ENCODE results near the gene POLE4. TPM values are rescaled to one million over a fixed set of nuclear protein-coding genes. Genes with fewer than 3 reads are reported as not detected.
A peak's percentile ranks its signal among the peaks of the same experiment; 100 is the strongest.

The POLE4 gene, protein sequence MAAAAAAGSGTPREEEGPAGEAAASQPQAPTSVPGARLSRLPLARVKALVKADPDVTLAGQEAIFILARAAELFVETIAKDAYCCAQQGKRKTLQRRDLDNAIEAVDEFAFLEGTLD
- 50.7 and 61.7 TPM in 2 replicates for total RNA-seq (2014; rRNA removed; shearing (Covaris generic))

DNA sequence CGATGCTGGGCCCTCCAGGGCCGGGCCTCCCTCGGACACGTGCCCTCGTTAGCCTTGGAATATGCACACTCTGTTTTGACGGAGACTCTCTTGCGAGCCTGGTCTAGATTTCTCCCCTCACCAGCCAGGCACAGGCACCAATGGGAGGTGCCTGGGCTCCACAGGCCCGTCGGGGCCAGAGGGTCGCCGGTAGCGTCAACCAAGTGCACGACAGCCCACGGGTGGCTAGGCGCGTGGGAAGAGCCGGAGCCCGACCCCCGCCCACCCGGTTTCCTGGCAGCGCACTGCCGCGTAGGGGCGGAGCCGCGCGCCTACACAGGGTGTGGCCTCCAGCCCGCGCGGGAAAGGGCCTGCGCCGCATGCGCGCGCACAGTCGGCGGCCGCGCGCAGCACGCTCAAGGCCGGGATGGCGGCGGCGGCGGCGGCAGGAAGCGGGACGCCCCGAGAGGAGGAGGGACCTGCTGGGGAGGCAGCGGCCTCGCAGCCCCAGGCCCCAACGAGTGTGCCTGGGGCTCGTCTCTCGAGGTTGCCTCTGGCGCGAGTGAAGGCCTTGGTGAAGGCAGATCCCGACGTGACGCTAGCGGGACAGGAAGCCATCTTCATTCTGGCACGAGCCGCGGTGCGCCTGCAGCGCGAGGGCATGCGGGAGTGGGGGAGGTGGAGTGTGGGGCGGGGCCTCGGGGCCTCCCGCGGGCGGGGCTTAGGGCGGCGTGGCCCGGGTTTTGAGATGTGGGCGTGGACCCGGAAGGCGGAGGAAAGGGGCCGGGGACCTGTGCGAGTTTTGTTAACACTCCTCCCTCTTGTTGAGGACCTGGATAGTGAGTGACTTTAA lies at the start of gene POLE4:
POLE4 (plus strand) TSS at position 370 of the 832 bp plus-strand sequence; CDS start at position 407, 37 bp downstream.
- peak; percentile 87 for DNase-seq (ENCODE audit: low spot score)

GRCh38 chr2:74908748-74909444 lies 49.5 kb upstream of the POLE4 start:
- no peak for DNase-seq (ENCODE audit: low spot score)

DNA sequence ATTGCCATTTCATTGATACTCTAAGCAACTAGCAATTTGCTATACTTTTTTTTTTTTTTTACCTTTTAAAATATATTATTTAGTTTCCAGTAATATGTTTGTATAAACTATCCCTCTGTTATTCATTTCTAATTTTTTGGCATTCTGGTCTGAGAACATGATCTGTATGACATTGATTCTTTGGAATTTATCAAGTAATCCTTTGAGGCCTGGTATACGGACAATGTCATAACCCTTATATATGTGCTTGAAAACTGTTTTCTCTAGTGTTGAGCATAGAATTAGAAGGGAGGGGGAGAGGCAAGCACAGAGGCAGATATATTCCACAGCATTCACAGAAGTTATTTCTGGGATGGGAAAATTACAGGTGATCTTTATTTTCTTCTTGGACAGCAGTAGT lies 48.2 kb upstream of the POLE4 start:
- no peak for DNase-seq (ENCODE audit: low spot score)

DNA sequence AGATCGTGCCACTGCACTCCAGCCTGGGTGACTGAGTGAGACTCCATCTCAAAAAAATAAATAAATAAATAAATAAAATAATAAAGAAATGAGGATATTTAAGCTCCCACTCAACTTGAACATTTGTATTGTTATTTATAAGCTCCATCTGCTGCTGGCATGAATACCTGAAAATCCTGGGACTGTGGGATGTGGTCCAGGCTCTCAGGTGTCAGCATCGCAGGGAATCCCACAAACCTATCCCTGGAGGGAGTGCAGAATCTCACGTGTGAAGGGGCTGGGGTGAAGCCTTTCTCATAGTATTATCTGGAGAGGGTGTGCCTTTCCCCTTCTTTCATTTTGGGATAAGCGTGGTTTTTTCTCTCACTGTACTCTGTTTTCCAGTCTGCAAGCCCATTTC lies 47.4 kb upstream of the POLE4 start:
- no peak for DNase-seq (ENCODE audit: low spot score)

DNA sequence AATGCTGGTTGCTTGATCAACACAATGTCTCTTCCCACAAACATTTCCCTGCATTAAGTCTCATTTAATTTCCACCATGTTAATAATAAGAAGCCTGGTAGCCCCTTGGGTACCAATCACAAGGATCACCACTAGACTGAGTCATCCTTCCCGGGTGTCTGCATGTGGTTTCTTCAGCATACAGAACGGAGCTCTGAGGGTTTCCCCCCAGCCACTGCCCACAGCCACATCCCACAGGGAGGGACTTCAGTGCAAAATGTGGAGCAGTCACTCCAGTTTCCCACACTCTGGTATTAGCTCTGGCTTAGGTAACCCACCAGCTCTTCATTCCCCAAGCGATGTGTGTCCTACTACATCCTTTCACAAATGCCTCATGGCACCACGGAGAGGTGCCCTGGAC lies 42.7 kb upstream of the POLE4 start:
- no peak for DNase-seq (ENCODE audit: low spot score)

- no peak for DNase-seq (ENCODE audit: low spot score)
Observed at GRCh38 chr2:74916394-74916793, 42.0 kb upstream of the POLE4 start.

GRCh38 chr2:74917702-74918619 lies 40.5 kb upstream of the POLE4 start:
- no peak for DNase-seq (ENCODE audit: low spot score)

- DNase-seq (ENCODE audit: low spot score): peak; percentile 60
Observed at GRCh38 chr2:74919827-74920226, 38.6 kb upstream of the POLE4 start.

- DNase-seq (ENCODE audit: low spot score): no peak
Observed at GRCh38 chr2:74921236-74921736, 37.2 kb upstream of the POLE4 start.

GRCh38 chr2:74922592-74923227 lies 35.7 kb upstream of the POLE4 start:
- no peak for DNase-seq (ENCODE audit: low spot score)

GRCh38 chr2:74924463-74925265 lies 33.8 kb upstream of the POLE4 start:
- DNase-seq (ENCODE audit: low spot score): no peak

- DNase-seq (ENCODE audit: low spot score): no peak
Observed at GRCh38 chr2:74925361-74925786, 33.1 kb upstream of the POLE4 start.

- DNase-seq (ENCODE audit: low spot score): no peak
Observed at GRCh38 chr2:74927621-74928020, 30.8 kb upstream of the POLE4 start.

- DNase-seq (ENCODE audit: low spot score): no peak
Observed at GRCh38 chr2:74930811-74931486, 27.5 kb upstream of the POLE4 start.

DNA sequence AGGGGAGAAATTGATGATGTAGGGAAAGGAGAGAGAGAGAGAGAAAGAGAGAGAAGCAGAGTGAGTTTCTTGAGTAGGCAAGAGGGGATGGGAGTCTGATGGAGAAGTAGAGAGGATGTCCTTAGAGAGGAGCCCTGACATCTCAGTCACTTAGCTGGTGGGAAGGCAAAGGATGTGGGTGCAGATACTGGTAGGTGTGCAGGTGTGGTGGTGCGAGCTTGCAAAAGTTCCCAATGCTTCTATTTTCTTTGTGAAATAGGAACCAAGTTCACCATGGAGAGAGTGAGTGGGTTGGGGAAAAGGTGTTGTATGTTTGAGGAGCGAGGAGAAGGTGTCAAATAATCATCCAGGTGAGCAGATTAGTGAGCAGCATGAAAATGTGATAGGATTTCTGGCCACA lies 26.5 kb upstream of the POLE4 start:
- no peak for DNase-seq (ENCODE audit: low spot score)

GRCh38 chr2:74935975-74936391 lies 22.5 kb upstream of the POLE4 start:
- DNase-seq (ENCODE audit: low spot score): no peak

DNA sequence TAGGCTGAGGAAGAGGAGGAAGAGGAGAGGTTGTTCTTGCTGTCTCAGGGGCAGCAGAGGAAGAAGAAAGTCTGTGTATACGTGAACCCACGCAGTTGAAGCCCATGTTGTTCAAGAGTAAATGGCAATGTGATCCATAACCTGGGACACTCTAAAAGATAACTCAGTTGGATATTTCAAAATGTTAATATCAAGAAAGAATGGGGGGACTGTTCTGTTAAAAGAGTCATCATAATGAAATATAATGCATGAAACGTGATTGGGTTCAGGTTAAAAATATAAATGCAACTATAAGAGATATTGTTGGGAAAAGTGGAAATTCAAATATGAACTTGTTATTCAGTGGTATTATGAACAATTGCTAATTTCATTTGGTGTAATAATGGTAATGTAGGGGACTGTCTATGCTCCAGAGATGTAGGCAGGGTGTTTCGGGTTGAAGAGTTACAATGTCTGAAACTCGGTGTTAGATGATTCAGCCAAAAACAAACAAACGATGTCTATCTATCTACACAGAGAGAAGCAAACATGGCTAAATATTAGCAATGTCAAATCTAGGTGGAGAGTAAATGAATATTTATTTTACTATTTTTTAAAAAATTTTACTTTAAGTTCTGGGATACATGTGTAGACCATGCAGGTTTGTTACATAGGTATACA lies 21.1 kb upstream of the POLE4 start:
- DNase-seq (ENCODE audit: low spot score): no peak

DNA sequence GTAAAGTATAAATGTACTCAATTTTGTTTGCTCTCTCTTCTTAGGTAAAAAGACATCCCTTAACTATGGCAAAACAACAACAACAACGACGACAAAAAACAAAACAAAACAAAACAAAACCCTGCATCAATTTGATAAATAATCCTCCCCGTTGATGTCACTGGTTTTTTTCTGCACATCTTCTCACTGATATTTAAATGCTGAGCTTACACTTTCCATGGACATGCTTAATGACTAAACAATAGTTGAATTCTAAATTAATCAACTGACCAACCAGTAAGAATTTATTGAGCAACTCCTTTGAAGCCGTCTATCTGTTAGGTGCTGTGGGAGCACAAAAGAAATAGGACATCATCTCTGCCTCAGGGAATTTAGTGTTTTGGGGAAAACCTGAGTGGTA lies 20.2 kb upstream of the POLE4 start:
- no peak for DNase-seq (ENCODE audit: low spot score)
